ENCODE data around the gene MAN2A1.

- no peak for TF ChIP-seq CTCF (IDR thresholded peaks at IDR 0.05)
- no peak for TF ChIP-seq POLR2A (IDR thresholded peaks at IDR 0.05)
Observed at GRCh38 chr5:109701792-109702191, 12.1 kb downstream of the MAN2A1 start.

Data from right lobe of liver (tissue), 4 donors.